Measurements from ENCODE around the gene ADGRD2. TPM values are rescaled to one million over a fixed set of nuclear protein-coding genes. Genes with fewer than 3 reads are reported as not detected.
A peak's percentile ranks its signal among the peaks of the same experiment; 100 is the strongest.
"Not testable (repeated sequence)": the region's sequence is repeated elsewhere in the genome, so short reads cannot be mapped to it uniquely, and the experiment has no call there.

The ADGRD2 gene
- total and polyA plus RNA-seq, 2 of the 13 experiments (the other 11 are each of a cell fraction or from before 2014, with no cell fraction given), result not detected

DNA sequence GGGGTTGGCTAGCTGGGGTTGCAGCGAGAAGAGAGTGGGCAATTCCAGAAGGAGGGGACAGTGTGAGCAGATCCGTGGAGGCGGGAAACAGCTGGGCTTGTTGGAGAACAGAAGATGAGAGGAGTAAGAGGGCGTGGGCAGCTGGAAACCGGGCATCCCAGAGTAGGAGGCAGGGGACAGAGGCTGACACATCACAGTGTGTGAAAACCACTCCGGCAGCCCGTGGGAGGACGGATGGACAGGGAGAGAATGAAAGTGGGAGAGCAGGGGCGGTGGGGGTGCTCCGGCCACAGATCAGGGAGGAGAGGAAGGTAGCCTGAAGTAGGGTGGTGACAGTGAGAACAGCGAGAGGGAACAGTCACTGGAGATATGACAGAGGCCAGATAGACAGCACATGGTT lies 26.7 kb upstream of the ADGRD2 start:
- Histone ChIP-seq H4K20me1 (ENCODE audit: insufficient read depth, low read length) (no peaks in the 10 kb centered on the region), H3K9me3 (ENCODE audit: low read length) (no peaks in the 10 kb centered on the region), H3K4me3 (replicated peaks in 1 of 3; ENCODE audit: insufficient read depth in 1 of 3, low read depth in 2 of 3, low read length in 3 of 3) (peak overlapping the region in 1 of 3 experiments; percentile 49; a peak in 1 of 6 replicates), H3K4me2 (ENCODE audit: low read depth, low read length) (peak overlapping the region; percentile 62), H3K79me2 (ENCODE audit: insufficient read depth, low read length) (no peaks in the 10 kb centered on the region), H3K9ac (ENCODE audit: insufficient read depth, low read depth, low read length) (no peak overlapping the region), H3K4me1 (ENCODE audit: insufficient read depth, low read length) (peaks cover 55% of the 10 kb centered on the region), H2AFZ (ENCODE audit: low read length) (no peak overlapping the region), H3K27ac (ENCODE audit: extremely low read length, insufficient read depth, low read length) (no peak overlapping the region), H3K27me3 (ENCODE audit: control insufficient read depth in 1 of 2, insufficient read depth in 2 of 2, low read length in 2 of 2) (peaks cover 4 to 15% of the 10 kb centered on the region in 2 experiments; a peak in 2 of 5 replicates), H3K36me3 (replicated peaks in 1 of 2; ENCODE audit: control insufficient read depth in 1 of 2, insufficient read depth in 2 of 2, low read length in 2 of 2) (no peaks in the 10 kb centered on the region)
- ATAC-seq, result peak; percentile 22
- BruUV-seq (replicated peaks), result no TSS peak
- TF ChIP-seq SNAPC5 (CRISPR knock-in tag; IDR thresholded peaks at IDR 0.05; ENCODE audit: borderline replicate concordance), result no peak
- no peak for TF ChIP-seq TP53 (CRISPR knock-in tag; conservative IDR thresholded peaks at IDR 0.05)
- TF ChIP-seq ZNF337 (CRISPR knock-in tag; IDR thresholded peaks at IDR 0.05; ENCODE audit: borderline replicate concordance, low read depth), result no peak
- TF ChIP-seq ZNF33B (CRISPR knock-in tag; IDR thresholded peaks at IDR 0.05), result no peak
- no peak for TF ChIP-seq PCBP1 (IDR thresholded peaks at IDR 0.05; ENCODE audit: borderline replicate concordance, low read depth, low read length)
- no peak for TF ChIP-seq ZNF570 (CRISPR knock-in tag; IDR thresholded peaks at IDR 0.05; ENCODE audit: borderline replicate concordance)
- TF ChIP-seq ZNF556 (CRISPR knock-in tag; IDR thresholded peaks at IDR 0.05; ENCODE audit: borderline replicate concordance), result no peak
- no peak for TF ChIP-seq GZF1 (CRISPR knock-in tag; IDR thresholded peaks at IDR 0.05)
- no peak for TF ChIP-seq ZNF17 (CRISPR knock-in tag; IDR thresholded peaks at IDR 0.05)
- TF ChIP-seq ZNF543 (CRISPR knock-in tag; IDR thresholded peaks at IDR 0.05), result no peak
- no peak for TF ChIP-seq ZNF34 (CRISPR knock-in tag; IDR thresholded peaks at IDR 0.05; ENCODE audit: borderline replicate concordance)
- TF ChIP-seq JUNB (CRISPR knock-in tag; IDR thresholded peaks at IDR 0.05; ENCODE audit: borderline replicate concordance), result no peak
- TF ChIP-seq RNF2 (conservative IDR thresholded peaks at IDR 0.05; ENCODE audit: low read depth), result no peak
- TF ChIP-seq XRCC5 (optimal IDR thresholded peaks at IDR 0.05; ENCODE audit: low read length), result no peak
- TF ChIP-seq KMT2A (CRISPR knock-in tag; IDR thresholded peaks at IDR 0.05), result no peak
- TF ChIP-seq MTF1 (CRISPR knock-in tag; IDR thresholded peaks at IDR 0.05), result no peak
- no peak for TF ChIP-seq ATRX (CRISPR knock-in tag; IDR thresholded peaks at IDR 0.05; ENCODE audit: borderline replicate concordance)
- TF ChIP-seq ZNF598 (CRISPR knock-in tag; IDR thresholded peaks at IDR 0.05; ENCODE audit: borderline replicate concordance), result no peak
- no peak for TF ChIP-seq ZNF44 (CRISPR knock-in tag; IDR thresholded peaks at IDR 0.05)
- ChIA-PET POLR2A (no interaction called here), CTCF (ENCODE audit: low intra/inter-chr PET ratio, low total read pairs) (no interaction called here)
- no peak for FAIRE-seq
- intact Hi-C loops (cut with micrococcal nuclease; ENCODE audit: unreplicated experiment), result no loop called here
- in situ Hi-C loops (cut with HindIII; ENCODE audit: extremely low pct_ligation_motif_present, low pct_unique_long_range_greater_than_20kb), result no loop called here
- DNase-seq (ENCODE audit: low spot score), result no peak
- 9% methylated on average over 11 of the region's 11 CpGs for WGBS (ENCODE audit: low lambda C conversion rate)

DNA sequence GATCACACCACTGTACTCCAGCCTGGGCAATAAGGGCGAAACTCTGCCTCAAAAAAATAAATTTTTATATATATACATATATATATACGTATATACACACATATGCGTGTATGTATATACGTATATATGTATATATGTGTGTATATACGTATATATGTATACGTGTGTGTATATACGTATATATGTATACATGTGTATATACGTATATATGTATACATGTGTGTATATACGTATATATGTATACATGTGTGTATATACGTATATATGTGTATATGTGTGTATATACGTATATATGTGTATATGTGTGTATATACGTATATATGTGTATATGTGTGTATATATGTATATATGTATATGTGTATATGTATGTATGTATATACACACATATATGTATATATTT lies 24.5 kb upstream of the ADGRD2 start:
- H3K36me3 ChIP-seq (replicated peaks in 1 of 2; ENCODE audit: control insufficient read depth in 1 of 2, insufficient read depth in 2 of 2, low read length in 2 of 2); H2AFZ ChIP-seq (ENCODE audit: low read length); H3K4me3 ChIP-seq (replicated peaks in 1 of 3; ENCODE audit: insufficient read depth in 1 of 3, low read depth in 2 of 3, low read length in 3 of 3); in situ Hi-C loops (cut with HindIII; ENCODE audit: extremely low pct_ligation_motif_present, low pct_unique_long_range_greater_than_20kb); FAIRE-seq; BruUV-seq (replicated peaks); DNase-seq (ENCODE audit: low spot score); ATAC-seq; H3K79me2 ChIP-seq (ENCODE audit: insufficient read depth, low read length); intact Hi-C loops (cut with micrococcal nuclease; ENCODE audit: unreplicated experiment); H3K27ac ChIP-seq (ENCODE audit: extremely low read length, insufficient read depth, low read length); POLR2A ChIA-PET; CTCF ChIA-PET (ENCODE audit: low intra/inter-chr PET ratio, low total read pairs); H4K20me1 ChIP-seq (ENCODE audit: insufficient read depth, low read length); H3K9me3 ChIP-seq (ENCODE audit: low read length); H3K4me2 ChIP-seq (ENCODE audit: low read depth, low read length); H3K9ac ChIP-seq (ENCODE audit: insufficient read depth, low read depth, low read length): not testable (repeated sequence)
- peaks cover 58% of the 10 kb centered on the region for H3K4me1 ChIP-seq (ENCODE audit: insufficient read depth, low read length)
- H3K27me3 ChIP-seq (ENCODE audit: control insufficient read depth in 1 of 2, insufficient read depth in 2 of 2, low read length in 2 of 2), result peaks cover 6 to 15% of the 10 kb centered on the region in 2 experiments; a peak in 2 of 5 replicates
- 69% methylated on average over 12 of the region's 12 CpGs for WGBS (ENCODE audit: low lambda C conversion rate)

Data from HepG2 (cell line).